ENCODE results near the gene TSPAN16. TPM values are rescaled to one million over a fixed set of nuclear protein-coding genes. Genes with fewer than 3 reads are reported as not detected.
A peak's percentile ranks its signal among the peaks of the same experiment; 100 is the strongest.
"Not testable (repeated sequence)": the region's sequence is repeated elsewhere in the genome, so short reads cannot be mapped to it uniquely, and the experiment has no call there.

Gene TSPAN16
- total RNA-seq, 1 donor from 2014 or later: not detected

GRCh38 chr19:11345122-11345803, 49.3 kb downstream of the TSPAN16 start:
- DNase-seq (ENCODE audit: low read depth): peak; percentile 61

GRCh38 chr19:11346104-11346940, 50.4 kb downstream of the TSPAN16 start, which contains the start of the genes CCDC159 and TMEM205:
Gene CCDC159 (plus strand): TSS chr19:11346519. CDS start chr19:11346607, 88 bp downstream.
Gene TMEM205 (minus strand): TSS chr19:11346268. CDS start chr19:11345619, 649 bp downstream.
- peak; percentile 99 for DNase-seq (ENCODE audit: low read depth)

DNA sequence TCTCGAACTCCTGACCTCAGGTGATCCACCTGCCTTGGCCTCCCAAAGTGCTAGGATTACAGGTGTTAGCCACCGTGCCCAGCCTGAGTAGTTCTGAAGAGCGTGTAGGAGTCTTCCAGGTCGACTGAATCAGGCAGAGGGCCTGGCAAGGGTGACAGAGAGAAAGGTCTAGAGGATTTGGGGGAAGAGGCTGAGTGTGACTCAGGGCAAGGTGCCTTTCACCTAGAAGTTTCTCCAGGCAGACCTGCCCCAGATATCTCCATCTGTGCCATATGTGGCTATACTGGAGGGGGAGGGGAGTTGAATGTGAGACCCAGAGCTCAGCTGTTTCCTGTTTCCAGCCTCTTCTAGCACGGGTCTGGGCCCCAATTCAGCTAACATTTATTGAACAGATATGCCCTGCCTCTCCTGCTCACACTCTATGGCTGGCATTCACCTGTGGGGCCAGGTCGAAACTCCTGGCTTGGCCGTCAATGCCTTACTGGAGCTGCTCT, 51.6 kb downstream of the TSPAN16 start:
- no peak for DNase-seq (ENCODE audit: low read depth)

DNA sequence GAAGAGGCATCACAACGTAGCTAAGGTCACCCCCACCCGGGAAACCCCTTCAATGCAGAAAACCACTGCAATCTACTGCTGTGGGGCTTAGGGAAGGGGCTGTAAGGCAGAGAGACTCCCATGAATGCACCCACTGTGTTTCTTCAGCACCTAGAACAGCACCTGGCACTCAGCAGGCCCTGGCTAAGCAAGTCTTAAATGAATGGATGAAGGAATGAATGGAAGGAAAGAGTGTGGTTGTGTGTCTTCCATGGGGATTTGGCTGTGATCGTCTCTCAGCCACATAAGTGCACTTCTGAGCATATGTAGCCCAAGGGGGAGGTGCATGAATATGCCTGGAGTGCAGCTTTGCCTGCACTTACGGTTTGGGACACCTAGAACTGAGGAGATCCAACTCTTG, 53.2 kb downstream of the TSPAN16 start:
- DNase-seq (ENCODE audit: low read depth): no peak

GRCh38 chr19:11354102-11354501, 58.1 kb downstream of the TSPAN16 start:
- DNase-seq (ENCODE audit: low read depth): not testable (repeated sequence)

DNA sequence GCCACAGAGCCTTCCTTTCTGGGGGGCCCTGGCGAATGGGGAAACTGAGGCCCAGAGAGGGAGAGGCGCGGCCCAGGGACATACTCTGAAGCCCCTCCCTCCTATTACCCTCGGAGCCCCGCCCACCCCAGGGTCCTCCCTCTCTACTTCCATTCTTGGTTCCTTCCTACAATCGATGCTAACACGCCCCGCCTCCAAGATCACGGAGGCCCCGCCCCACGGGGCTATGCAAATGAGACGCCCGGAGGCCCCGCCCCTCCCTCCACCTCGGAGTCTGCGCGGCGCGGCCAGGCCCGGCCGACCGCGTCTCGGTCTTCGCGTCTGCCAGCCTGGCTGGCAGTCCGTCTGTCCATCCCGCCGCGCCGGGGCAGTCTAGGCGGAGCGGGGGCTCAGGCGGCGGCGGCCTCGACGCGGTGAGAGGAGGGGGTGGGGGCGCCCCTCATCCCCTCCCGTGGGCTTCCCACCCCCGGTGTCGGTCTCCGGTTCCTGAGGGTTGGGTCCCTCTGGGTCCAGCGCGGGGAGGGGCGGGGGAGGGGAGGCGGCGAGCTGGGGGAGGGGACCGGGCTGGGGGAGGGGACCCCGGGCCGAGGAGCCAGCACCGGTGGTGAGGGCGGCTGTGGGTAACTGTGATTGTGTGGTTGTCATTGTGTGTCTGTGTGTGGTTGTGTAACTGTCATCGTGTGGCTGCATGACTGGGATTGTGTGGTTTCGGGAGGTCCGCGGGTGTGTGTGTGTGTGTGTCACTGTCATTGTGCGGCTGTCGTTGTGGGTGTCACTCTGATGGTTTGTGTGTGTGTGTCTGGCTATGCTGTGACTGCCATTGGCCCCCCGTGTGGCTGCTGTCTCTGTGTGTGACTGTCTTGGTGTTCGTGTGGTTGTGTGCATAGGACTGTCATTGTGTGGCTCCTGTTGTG, 59.5 kb downstream of the TSPAN16 start, which contains the start of gene PLPPR2:
PLPPR2 (plus strand) TSS at position 273 of the 914 bp plus-strand sequence. CDS start 2,242 bp downstream, outside the sequence.
- DNase-seq (ENCODE audit: low read depth): peak; percentile 63

DNA sequence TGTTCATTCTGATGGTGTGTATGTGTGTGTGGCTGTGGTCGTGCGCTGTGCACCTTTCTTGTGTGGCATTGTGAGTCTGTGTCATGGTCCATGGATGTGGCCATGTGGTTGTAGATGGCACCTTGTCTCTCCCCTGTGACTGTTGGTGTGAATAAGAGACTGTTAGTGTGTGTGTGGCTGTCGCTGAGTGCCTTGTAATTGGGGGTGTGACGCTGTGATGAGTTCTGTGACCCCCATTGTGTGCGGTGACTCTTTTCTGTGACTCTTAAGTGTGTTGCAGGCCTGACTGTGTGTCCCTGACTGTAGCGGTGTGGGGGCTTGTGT, 60.1 kb downstream of the TSPAN16 start:
- DNase-seq (ENCODE audit: low read depth): no peak

DNA sequence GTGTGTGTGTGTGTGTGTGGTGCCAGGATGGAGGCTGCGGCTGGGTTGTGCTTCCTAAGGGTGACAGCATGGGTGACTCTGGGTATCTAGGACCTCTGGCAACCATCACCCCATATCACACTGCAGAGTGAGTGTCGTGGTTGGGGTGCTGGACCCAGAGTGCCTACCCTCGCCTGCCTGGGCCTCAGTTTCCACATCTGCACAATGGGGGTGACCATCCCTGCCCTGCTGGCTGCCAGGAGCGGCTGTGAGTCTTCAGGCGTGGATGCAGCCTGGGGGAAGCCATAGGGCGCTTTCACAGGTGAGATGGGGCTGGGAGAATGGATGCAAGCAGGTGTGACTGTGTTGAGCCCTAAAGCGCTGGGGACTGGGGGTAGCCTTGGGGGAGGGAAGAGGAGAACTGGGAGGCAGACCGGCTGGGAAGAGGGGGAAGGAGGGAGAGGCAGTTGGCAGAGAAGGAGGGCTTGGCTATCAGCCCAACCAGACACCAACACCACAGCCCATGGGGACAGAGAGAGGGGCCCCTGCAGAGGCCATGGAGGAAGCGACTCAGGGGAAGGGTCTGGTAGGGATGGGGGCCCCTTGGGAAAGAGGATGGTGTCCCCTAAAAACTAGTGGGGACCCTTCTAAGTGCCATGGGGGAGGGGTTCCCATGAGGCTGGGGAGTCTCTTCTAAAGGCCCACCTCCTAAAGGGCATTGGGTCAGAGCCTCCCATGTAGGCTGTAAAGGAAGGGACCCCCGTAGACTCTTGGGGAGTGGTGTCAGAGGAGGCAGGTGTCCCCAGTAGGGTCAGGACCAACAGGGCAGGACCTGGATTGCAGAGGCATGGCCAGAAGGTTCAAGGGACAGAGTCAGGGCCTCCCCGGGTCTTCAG, 61.0 kb downstream of the TSPAN16 start:
- no peak for DNase-seq (ENCODE audit: low read depth)

- DNase-seq (ENCODE audit: low read depth): no peak
These were observed 63.5 kb downstream of the TSPAN16 start for GRCh38 chr19:11359421-11359820.

DNA sequence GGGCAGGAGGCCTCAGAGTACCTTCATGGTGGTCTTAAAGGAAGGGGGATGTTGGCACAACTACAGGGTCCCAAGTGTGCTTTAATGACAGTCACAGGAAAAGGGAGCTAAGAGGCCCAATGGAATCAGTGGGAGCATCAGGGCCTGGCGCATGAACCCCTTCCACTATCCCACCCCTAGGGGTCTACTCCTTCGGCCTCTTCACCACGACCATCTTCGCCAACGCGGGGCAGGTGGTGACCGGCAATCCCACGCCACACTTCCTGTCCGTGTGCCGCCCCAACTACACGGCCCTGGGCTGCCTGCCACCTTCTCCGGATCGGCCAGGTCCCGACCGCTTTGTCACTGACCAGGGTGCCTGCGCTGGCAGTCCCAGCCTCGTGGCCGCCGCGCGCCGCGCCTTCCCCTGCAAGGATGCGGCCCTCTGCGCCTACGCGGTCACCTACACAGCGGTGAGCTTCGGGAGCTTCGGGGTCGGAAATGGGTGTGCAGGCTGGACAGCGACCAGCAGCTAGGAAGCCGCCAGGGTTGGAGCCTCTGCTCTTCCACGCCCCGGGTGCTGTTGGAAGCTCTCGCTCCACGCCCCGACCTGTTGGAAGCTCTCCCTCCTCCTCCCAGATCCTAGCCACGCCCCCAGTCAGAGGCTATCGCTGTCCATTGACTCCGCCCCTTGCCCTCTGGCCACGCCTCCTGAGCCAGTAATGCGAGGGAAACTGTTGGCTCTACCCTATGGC, 65.2 kb downstream of the TSPAN16 start:
- peak; percentile 34 for DNase-seq (ENCODE audit: low read depth)

DNA sequence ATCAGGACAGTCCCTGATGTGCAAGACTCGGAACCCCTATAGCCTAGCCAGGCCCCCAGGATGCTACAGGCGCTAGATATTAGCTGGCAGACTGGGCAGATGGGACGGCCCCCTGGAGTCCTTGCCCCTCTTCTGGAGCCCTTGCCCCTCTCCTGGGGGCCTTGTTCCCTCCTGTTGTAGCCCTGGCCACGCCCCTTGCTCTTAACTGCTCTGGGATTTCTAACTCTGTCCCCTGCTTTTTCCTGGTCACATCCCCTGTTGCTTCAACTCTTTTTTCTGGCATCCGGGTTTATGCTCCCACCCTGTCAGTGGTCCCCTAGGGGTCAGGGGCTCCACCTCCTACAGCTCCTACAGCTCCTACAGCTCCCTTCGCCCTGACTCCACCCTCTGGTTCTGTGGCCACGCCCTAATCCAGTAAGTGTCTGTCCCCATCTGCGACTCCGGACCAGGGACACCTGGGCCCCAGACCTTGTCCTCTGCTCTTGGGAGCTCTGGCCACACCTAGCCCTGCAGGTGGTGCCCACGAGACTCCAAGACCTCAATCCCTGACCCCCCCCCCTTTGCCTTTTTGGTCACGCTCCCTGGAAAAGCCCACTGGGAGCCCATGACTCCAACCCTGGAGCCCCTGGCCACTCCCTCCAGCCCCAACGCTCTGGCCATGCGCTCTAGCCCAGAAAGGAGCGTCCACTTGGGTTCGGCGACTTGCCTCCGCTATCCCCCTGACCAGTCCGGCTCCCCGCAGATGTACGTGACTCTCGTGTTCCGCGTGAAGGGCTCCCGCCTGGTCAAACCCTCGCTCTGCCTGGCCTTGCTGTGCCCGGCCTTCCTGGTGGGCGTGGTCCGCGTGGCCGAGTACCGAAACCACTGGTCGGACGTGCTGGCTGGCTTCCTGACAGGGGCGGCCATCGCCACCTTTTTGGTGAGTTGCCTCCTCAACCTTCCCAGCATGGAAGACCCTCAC, 66.1 kb downstream of the TSPAN16 start:
- no peak for DNase-seq (ENCODE audit: low read depth)

- no peak for DNase-seq (ENCODE audit: low read depth)
These were observed 67.9 kb downstream of the TSPAN16 start for GRCh38 chr19:11363881-11364280.

GRCh38 chr19:11364296-11364904, 68.4 kb downstream of the TSPAN16 start:
- DNase-seq (ENCODE audit: low read depth): no peak

GRCh38 chr19:11364935-11365334, 69.0 kb downstream of the TSPAN16 start:
- DNase-seq (ENCODE audit: low read depth): no peak

Data from renal cortical epithelial cell (primary cell).